Mesothelial cell of epicardium (in vitro differentiated cells): ENCODE measurements around the gene LHX5. TPM values are rescaled to one million over a fixed set of nuclear protein-coding genes. Genes with fewer than 3 reads are reported as not detected.

Experiments
- DNase-seq, 2 experiments: peaks; one replicate each; pipeline ENCODE4 v3.0.0; 2021; ENCODE audit warnings: low spot score in 2 of 2; ENCODE audit not compliant: unreplicated experiment in 2 of 2
- H3K27ac Mint-ChIP-seq: 2 replicates; pipeline ENCODE4 v1.8.0; 2021; ENCODE audit warnings: mixed read lengths
- H3K27me3 Mint-ChIP-seq: 2 replicates; pipeline ENCODE4 v1.8.0; 2021; ENCODE audit warnings: low read depth, mixed read lengths
- H3K36me3 Mint-ChIP-seq: 2 replicates; pipeline ENCODE4 v1.8.0; 2021; ENCODE audit warnings: mixed read lengths
- H3K4me1 Mint-ChIP-seq: 2 replicates; pipeline ENCODE4 v1.8.0; 2021; ENCODE audit warnings: mixed read lengths
- H3K4me3 Mint-ChIP-seq: 2 replicates; pipeline ENCODE4 v1.8.0; 2021; ENCODE audit warnings: mild to moderate bottlenecking, moderate library complexity, mixed read lengths
- H3K9me3 Mint-ChIP-seq: 2 replicates; pipeline ENCODE4 v1.8.0; 2021; ENCODE audit warnings: mixed read lengths
- CTCF ChIP-seq: fragments of 200-600 bp; sonication (generic); IDR thresholded peaks from one replicate; pipeline ENCODE4 v1.5.0; 2021; ENCODE audit warnings: antibody characterized with exemption; ENCODE audit not compliant: unreplicated experiment
- total RNA-seq: library from RNA; stranded (reverse); gene quantifications from 3 replicates; pipeline ENCODE4 v1.2.1, GENCODE V29; 2021

Gene LHX5
- total RNA-seq, 1 donor from 2014 or later, result not detected

GRCh38 chr12:113477842-113478215 is 6.2 kb upstream of the LHX5 start:
- no peak for DNase-seq
- Mint-ChIP-seq H3K36me3 (no peaks in the 10 kb centered on the region), H3K4me3 (no peak overlapping the region), H3K4me1 (peaks cover 2% of the 10 kb centered on the region), H3K9me3 (no peaks in the 10 kb centered on the region), H3K27ac (no peak overlapping the region), H3K27me3 (peaks cover 96% of the 10 kb centered on the region)
- TF ChIP-seq CTCF, result no peak

- H3K9me3 Mint-ChIP-seq, result no peaks in the 10 kb centered on the region
- peaks cover 96% of the 10 kb centered on the region for H3K27me3 Mint-ChIP-seq
- no peak for TF ChIP-seq CTCF
- H3K4me3 Mint-ChIP-seq, result no peak overlapping the region
- no peak for DNase-seq
- H3K4me1 Mint-ChIP-seq, result peaks cover 2% of the 10 kb centered on the region
- no peaks in the 10 kb centered on the region for H3K36me3 Mint-ChIP-seq
- H3K27ac Mint-ChIP-seq, result no peak overlapping the region
Observed at GRCh38 chr12:113477171-113477841, 5.6 kb upstream of the LHX5 start.

GRCh38 chr12:113476176-113476986 is 4.7 kb upstream of the LHX5 start:
- Mint-ChIP-seq H3K4me1 (peaks cover 2% of the 10 kb centered on the region), H3K36me3 (no peaks in the 10 kb centered on the region), H3K27ac (no peak overlapping the region), H3K4me3 (no peak overlapping the region), H3K9me3 (no peaks in the 10 kb centered on the region), H3K27me3 (peaks cover 95% of the 10 kb centered on the region)
- TF ChIP-seq CTCF, result no peak
- DNase-seq, result no peak

- no peaks in the 10 kb centered on the region for H3K9me3 Mint-ChIP-seq
- TF ChIP-seq CTCF, result no peak
- H3K4me3 Mint-ChIP-seq, result no peak overlapping the region
- H3K27ac Mint-ChIP-seq, result no peak overlapping the region
- H3K36me3 Mint-ChIP-seq, result no peaks in the 10 kb centered on the region
- peaks cover 94% of the 10 kb centered on the region for H3K27me3 Mint-ChIP-seq
- DNase-seq, result no peak
- peaks cover 2% of the 10 kb centered on the region for H3K4me1 Mint-ChIP-seq
Observed at GRCh38 chr12:113475451-113476175, 3.9 kb upstream of the LHX5 start.

GRCh38 chr12:113474635-113475436 is 3.2 kb upstream of the LHX5 start:
- TF ChIP-seq CTCF, result no peak

More at GRCh38 chr12:113474635-113475436, 3.2 kb upstream of the LHX5 start:
- peaks cover 94% of the 10 kb centered on the region for H3K27me3 Mint-ChIP-seq
- H3K27ac Mint-ChIP-seq, result no peak overlapping the region
- DNase-seq, result no peak
- no peaks in the 10 kb centered on the region for H3K9me3 Mint-ChIP-seq
- no peaks in the 10 kb centered on the region for H3K36me3 Mint-ChIP-seq
- no peak overlapping the region for H3K4me3 Mint-ChIP-seq
- H3K4me1 Mint-ChIP-seq, result no peaks in the 10 kb centered on the region
